ENCODE results near the gene HADH.

- TF ChIP-seq, protein P1, sequence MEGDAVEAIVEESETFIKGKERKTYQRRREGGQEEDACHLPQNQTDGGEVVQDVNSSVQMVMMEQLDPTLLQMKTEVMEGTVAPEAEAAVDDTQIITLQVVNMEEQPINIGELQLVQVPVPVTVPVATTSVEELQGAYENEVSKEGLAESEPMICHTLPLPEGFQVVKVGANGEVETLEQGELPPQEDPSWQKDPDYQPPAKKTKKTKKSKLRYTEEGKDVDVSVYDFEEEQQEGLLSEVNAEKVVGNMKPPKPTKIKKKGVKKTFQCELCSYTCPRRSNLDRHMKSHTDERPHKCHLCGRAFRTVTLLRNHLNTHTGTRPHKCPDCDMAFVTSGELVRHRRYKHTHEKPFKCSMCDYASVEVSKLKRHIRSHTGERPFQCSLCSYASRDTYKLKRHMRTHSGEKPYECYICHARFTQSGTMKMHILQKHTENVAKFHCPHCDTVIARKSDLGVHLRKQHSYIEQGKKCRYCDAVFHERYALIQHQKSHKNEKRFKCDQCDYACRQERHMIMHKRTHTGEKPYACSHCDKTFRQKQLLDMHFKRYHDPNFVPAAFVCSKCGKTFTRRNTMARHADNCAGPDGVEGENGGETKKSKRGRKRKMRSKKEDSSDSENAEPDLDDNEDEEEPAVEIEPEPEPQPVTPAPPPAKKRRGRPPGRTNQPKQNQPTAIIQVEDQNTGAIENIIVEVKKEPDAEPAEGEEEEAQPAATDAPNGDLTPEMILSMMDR (IDR thresholded peaks at IDR 0.05; ENCODE audit: insufficient read depth, low read depth, low read length) = no peak
- TF ChIP-seq EZH2 (IDR thresholded peaks at IDR 0.05; ENCODE audit: insufficient read depth, low read length) = no peak
Observed at GRCh38 chr4:107989537-107990386, at the start of gene HADH.

Measured in astrocyte (in vitro differentiated cells and primary cell).